MM.1S (cell line): Measurements from ENCODE around the gene RSRC1.

Experiments used
- DNase-seq: peaks from one replicate; pipeline ENCODE4 v3.0.0-alpha.2; 2015
- H2AFZ ChIP-seq: fragments of 300-600 bp; sonication (generic); 2 replicates; pipeline ENCODE4 v1.6.0; 2016; ENCODE audit warnings: antibody characterized with exemption, low read length
- H3F3A ChIP-seq: fragments of 300-600 bp; sonication (generic); 2 replicates; pipeline ENCODE4 v1.6.1; 2016; ENCODE audit warnings: mild to moderate bottlenecking, antibody characterized with exemption, low read length, moderate library complexity, mixed read lengths; ENCODE audit not compliant: insufficient read depth
- H3K27ac ChIP-seq: fragments of 300-600 bp; sonication (generic); 2 replicates; pipeline ENCODE4 v1.5.1; 2016; ENCODE audit warnings: mild to moderate bottlenecking, low read length
- H3K27me3 ChIP-seq: fragments of 300-600 bp; sonication (generic); replicated peaks from 2 replicates; pipeline ENCODE4 v1.6.0; 2016; ENCODE audit warnings: low read length; ENCODE audit not compliant: insufficient read depth
- H3K36me3 ChIP-seq: fragments of 300-600 bp; sonication (generic); replicated peaks from 2 replicates; pipeline ENCODE4 v1.6.1; 2016; ENCODE audit warnings: mild to moderate bottlenecking, low read length, mixed read lengths; ENCODE audit not compliant: insufficient read depth
- H3K4me1 ChIP-seq: fragments of 300-600 bp; sonication (generic); 2 replicates; pipeline ENCODE4 v1.6.1; 2016; ENCODE audit warnings: low read length, mixed read lengths
- H3K4me2 ChIP-seq: fragments of 300-600 bp; sonication (generic); 2 replicates; pipeline ENCODE4 v1.6.0; 2016; ENCODE audit warnings: low read depth, low read length
- H3K4me3 ChIP-seq: fragments of 300-600 bp; sonication (generic); 2 replicates; pipeline ENCODE4 v1.5.1; 2016; ENCODE audit warnings: low read length, mixed read lengths
- H3K79me2 ChIP-seq: fragments of 300-600 bp; sonication (generic); 2 replicates; pipeline ENCODE4 v1.6.1; 2016; ENCODE audit warnings: mixed run types, low read length, mixed read lengths
- H3K9ac ChIP-seq: fragments of 300-600 bp; sonication (generic); 2 replicates; pipeline ENCODE4 v1.6.1; 2016; ENCODE audit warnings: low read length, mixed read lengths
- H3K9me2 ChIP-seq: fragments of 300-600 bp; sonication (generic); replicated peaks from 2 replicates; pipeline ENCODE4 v1.6.1; 2016; ENCODE audit warnings: mild to moderate bottlenecking, low read length, mixed read lengths; ENCODE audit not compliant: insufficient read depth
- H3K9me3 ChIP-seq: fragments of 300-600 bp; sonication (generic); replicated peaks from 2 replicates; pipeline ENCODE4 v1.6.1; 2016; ENCODE audit warnings: mild to moderate bottlenecking, low read length, mixed read lengths; ENCODE audit not compliant: insufficient read depth
- H4K20me1 ChIP-seq: fragments of 300-600 bp; sonication (generic); 2 replicates; pipeline ENCODE4 v1.6.1; 2016; ENCODE audit warnings: mild to moderate bottlenecking, low read length, moderate library complexity, mixed read lengths; ENCODE audit not compliant: insufficient read depth
- EZH2 ChIP-seq: fragments of 300-600 bp; sonication (generic); optimal IDR thresholded peaks from 2 replicates; pipeline ENCODE3; 2017; ENCODE audit warnings: low read depth, mild to moderate bottlenecking, antibody characterized with exemption, low read length, mixed read lengths
- EZH2phosphoT487 ChIP-seq: fragments of 300-600 bp; sonication (generic); IDR thresholded peaks from 2 replicates; pipeline ENCODE4 v1.6.1; 2018; ENCODE audit warnings: antibody characterized with exemption, low read length
- TF ChIP-seq, protein P1 (sequence below): fragments of 300-600 bp; sonication (generic); IDR thresholded peaks from 2 replicates; pipeline ENCODE4 v1.5.1; 2016; ENCODE audit warnings: antibody characterized with exemption, low read length, mixed read lengths

The RSRC1 gene

DNA sequence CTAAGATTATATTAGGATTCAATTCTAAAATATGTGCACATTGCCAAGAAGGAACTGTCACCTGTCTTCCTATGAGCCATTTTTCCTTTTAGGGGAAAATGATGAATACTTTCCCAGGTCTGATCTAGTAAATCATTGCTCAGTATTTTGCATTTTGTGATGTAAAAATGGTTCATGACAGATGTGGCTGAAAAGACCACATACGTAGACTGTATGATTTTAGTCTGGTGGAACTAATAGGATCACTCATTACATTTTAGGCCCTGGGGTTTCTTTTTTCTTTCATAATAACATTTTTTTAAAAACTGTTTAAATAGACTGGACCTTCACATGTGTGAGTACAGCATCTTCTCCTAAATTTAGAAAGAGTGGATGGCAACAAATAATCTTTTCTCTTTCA lies 259.4 kb downstream of the RSRC1 start:
- Histone ChIP-seq H3F3A (no peaks in the 10 kb centered on the region), H4K20me1 (no peaks in the 10 kb centered on the region), H3K79me2 (no peaks in the 10 kb centered on the region), H3K27me3 (no peaks in the 10 kb centered on the region), H2AFZ (no peak overlapping the region), H3K36me3 (no peaks in the 10 kb centered on the region), H3K4me2 (no peak overlapping the region), H3K9me2 (no peaks in the 10 kb centered on the region), H3K9ac (no peak overlapping the region), H3K9me3 (no peaks in the 10 kb centered on the region), H3K4me3 (no peak overlapping the region), H3K4me1 (peaks cover 8% of the 10 kb centered on the region), H3K27ac (no peak overlapping the region)
- TF ChIP-seq EZH2phosphoT487 (no peak), EZH2 (no peak)
- TF ChIP-seq, protein P1, sequence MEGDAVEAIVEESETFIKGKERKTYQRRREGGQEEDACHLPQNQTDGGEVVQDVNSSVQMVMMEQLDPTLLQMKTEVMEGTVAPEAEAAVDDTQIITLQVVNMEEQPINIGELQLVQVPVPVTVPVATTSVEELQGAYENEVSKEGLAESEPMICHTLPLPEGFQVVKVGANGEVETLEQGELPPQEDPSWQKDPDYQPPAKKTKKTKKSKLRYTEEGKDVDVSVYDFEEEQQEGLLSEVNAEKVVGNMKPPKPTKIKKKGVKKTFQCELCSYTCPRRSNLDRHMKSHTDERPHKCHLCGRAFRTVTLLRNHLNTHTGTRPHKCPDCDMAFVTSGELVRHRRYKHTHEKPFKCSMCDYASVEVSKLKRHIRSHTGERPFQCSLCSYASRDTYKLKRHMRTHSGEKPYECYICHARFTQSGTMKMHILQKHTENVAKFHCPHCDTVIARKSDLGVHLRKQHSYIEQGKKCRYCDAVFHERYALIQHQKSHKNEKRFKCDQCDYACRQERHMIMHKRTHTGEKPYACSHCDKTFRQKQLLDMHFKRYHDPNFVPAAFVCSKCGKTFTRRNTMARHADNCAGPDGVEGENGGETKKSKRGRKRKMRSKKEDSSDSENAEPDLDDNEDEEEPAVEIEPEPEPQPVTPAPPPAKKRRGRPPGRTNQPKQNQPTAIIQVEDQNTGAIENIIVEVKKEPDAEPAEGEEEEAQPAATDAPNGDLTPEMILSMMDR, result no peak
- no peak for DNase-seq

DNA sequence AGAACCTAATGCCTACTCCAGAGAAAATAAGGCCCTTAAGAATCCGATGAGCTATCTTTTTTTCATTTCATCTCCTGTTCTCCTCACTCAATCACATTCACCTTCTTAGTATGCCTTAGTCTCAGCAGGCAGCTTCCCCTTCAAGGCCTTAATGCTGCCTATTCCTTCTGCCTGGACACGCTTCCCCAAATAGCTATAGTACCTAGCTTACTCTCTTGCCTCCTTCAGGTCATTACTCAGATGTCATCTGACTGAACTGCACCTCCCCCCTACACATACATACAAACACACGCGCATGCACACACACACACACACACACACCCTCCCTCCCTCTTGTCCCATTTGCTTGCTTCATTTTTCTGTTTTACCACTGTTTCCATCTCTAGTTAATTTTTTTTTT lies 269.6 kb downstream of the RSRC1 start:
- no peak overlapping the region for H2AFZ ChIP-seq
- H3K4me1 ChIP-seq, result peaks cover 13% of the 10 kb centered on the region
- no peaks in the 10 kb centered on the region for H3K9me2 ChIP-seq
- no peak overlapping the region for H3K9ac ChIP-seq
- TF ChIP-seq EZH2phosphoT487, result no peak
- TF ChIP-seq, protein P1, result no peak
- no peak for TF ChIP-seq EZH2
- H3K79me2 ChIP-seq, result no peaks in the 10 kb centered on the region
- no peak overlapping the region for H3K4me2 ChIP-seq
- no peaks in the 10 kb centered on the region for H3K36me3 ChIP-seq
- H4K20me1 ChIP-seq, result no peaks in the 10 kb centered on the region
- H3K27me3 ChIP-seq, result no peaks in the 10 kb centered on the region
- no peak overlapping the region for H3K4me3 ChIP-seq
- no peaks in the 10 kb centered on the region for H3K9me3 ChIP-seq
- H3K27ac ChIP-seq, result no peak overlapping the region
- no peaks in the 10 kb centered on the region for H3F3A ChIP-seq
- no peak for DNase-seq

DNA sequence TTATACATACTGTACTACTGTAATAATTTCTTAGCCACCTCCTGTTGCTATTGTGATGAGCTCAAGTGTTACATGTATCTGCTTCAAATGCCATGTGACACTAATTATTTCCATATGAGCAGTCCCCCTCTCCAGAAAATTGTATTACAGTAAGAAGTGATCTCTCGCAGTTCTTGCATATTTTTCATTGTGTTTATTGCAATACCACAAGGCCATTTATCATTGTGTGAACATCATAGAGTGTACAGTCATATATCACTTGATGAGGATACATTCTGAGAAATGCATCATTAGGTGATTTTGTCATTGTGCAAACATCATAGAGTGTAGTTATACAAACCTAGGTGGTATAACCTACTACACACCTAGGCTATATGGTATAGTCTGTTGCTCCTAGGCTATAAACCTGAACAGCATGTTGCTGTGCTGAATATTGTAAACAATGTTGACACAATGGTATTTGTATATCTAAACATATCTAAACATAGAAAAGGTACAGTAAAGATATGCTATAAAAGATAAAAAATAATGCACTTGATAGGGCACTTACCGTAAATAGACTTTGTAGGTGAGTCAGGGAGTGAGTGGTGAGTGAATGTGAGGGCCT lies 271.5 kb downstream of the RSRC1 start:
- Histone ChIP-seq H3K9ac (no peak overlapping the region), H2AFZ (no peak overlapping the region), H3K4me3 (no peak overlapping the region), H3K9me2 (no peaks in the 10 kb centered on the region), H3K4me2 (no peak overlapping the region), H3K27ac (no peak overlapping the region), H3F3A (no peaks in the 10 kb centered on the region), H3K27me3 (no peaks in the 10 kb centered on the region), H3K9me3 (no peaks in the 10 kb centered on the region), H4K20me1 (no peaks in the 10 kb centered on the region), H3K4me1 (peaks cover 13% of the 10 kb centered on the region), H3K36me3 (no peaks in the 10 kb centered on the region), H3K79me2 (no peaks in the 10 kb centered on the region)
- no peak for DNase-seq
- TF ChIP-seq EZH2phosphoT487 (no peak), EZH2 (no peak)
- TF ChIP-seq, protein P1, result no peak
